CD4-positive, alpha-beta T cell treated with Interleukin-10 for 1 hour (primary cell): ENCODE data around the gene DCAF16.

ENCODE experiments used
- DNase-seq: peaks from one replicate; pipeline ENCODE4 v3.0.0-alpha.2; 2020

DCAF16 gene

DNA sequence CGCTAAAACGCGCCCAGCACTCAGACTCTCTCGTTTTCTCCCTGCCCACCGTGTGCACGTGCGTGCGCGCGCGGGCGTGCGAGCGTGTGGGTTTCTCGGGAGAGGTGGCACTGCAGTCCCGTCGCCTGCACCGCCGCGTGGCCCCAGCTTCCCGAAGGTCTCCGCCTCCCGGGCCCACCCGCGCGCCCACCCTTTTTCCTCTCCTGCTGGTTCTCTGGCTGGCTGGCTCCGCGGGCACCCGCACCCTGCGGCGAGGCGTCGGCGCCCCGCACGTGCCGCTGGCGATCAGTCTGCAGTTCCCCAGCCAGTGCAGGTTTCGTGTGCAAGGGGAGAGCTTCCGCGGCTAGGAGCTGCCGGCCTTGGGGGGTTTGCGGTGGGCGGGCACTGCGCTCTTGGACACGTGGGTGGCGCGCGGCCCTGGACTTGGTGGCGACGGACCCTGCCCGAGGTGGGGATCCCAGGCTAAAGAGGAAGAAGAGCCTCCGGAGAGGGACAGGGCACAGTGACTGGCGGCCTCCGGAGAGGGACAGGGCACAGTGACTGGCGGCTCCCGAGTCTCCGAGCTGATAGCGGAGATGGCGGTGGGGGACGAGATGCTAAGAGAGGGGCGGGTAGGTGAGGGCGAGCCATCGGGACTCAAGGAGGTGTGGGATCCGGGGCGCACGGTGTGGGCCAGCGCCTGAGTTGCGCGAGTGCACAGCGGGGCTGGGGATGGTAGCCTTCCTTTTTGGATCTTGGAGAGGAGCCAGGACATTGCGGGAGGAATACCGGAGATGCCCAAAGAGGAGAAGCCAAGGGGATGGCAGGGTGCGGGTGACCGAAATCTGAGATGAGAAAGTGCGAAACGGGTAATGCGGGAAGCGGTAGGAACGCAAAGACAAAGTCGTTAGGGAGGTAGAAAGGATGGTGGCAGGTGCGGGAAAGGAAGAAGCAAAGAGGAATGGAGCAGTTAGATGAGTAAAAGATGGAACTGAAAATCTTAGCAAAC is 29.0 kb downstream of the DCAF16 start, which contains the start of gene FAM184B:
TSS of gene FAM184B (minus strand) at position 322 of the 988 bp plus-strand sequence. CDS start 322 bp downstream, outside the sequence.
- no peak for DNase-seq

DNA sequence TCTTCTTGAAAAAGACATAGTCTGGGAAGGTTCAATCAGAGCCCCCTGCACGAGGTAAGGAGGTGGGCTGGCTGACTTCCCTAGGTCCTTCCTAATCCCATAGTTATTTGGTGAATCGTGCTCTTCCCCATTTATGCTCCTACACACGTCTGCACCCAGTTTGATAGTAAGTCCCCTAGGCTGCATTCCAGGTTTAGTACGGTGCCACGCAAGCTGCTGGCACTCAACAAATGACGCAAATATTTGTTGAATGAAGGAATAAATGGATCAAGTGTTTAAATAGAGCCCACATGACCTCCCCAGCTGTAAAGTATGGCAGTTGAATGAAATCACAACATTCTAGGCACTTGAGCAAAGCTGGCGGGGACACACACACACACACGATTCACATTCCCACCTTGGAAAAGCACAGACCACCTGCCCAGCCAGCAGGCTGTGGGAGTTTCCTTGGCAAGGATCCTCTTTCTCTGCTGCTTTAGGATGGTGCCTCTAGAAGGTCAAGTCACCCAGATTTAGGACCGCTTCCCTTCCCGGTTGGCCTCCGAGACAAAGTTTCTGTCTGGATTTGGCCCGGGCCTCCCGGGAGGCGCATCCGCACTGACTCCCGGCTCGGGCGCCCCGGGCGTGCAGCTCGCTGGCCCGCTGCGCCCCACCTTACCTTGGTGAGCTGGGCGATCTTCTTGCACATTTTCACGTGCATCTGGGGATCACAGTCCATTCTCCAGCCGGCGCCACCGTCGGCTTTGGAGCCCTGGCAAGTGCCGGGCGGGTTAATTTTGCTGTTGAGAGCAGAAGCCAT is 29.9 kb downstream of the DCAF16 start:
- DNase-seq = no peak

DNA sequence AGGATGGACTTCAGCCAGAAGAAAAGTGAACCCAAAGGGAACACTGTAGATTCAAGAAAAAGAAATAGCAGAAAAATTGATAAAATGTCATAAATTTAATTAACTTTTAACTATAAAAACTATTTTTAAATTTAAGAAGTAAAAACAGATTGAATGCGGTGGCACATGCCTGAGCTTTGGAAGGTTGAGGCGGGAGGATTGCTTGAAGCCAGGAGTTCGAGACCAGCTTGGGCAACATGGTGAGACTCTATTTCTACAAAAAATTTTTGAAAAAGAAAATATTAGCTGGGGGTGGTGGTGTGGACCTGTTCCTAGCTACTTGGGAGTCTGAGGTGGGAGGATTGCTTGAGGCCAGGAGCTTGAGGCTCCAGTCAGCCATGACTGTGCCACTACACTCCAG is 32.1 kb downstream of the DCAF16 start:
- no peak for DNase-seq

DNA sequence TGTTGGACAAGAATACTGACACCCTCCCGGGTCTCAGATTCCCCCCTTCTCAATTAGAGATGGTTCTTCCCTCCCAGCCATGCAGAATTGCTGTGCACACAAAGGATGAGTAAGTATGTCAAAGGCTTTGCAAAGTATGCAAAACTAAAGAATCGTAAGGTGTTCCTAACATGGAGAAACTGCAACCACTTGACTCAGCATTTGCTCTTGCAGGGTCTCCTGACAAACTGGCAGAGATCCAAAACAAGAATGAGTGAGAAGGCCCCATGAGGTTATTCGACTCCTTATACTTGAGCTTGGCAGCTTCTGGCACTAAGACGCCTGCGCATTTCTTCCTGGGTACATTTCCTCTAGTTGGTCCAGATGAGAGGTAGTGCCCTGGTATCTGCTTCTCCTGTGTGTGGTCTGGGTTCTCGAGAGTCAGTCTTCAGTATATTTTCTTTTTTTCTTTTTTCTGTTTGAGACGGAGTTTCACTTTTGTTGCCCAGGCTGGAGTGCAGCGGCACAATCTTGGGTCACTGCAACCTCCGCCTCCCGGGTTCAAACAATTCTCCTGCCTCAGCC is 37.3 kb downstream of the DCAF16 start:
- DNase-seq = no peak

DNA sequence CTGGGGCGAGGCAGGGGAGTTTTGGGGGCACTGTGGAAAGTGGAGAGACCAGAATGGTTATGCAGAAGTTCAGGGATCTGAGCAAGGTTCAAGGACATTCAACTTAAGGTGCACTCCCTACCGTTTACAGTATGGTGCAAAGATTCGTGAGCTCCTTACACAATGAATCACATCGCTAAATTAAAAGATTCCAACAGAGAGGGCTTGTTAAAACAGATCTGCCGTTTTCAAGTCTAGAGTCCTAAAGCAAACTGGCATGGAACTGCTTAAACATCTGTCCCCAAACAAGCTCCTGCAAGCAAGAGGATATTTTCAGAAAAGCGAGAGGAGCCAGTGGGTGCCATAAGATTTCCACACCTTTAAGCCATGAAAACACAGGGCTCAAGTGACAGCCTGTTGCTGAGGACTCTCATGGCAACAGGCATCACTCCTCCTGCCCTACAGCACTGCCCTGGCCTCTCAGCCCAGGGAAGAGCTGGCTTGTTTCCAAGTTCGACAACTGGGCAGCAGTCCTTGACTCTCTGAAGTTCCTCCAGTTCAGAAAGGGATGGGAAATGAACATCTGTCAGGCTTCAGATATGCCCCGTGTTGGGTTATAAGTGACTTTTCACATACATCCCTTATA is 39.2 kb downstream of the DCAF16 start:
- no peak for DNase-seq

DNA sequence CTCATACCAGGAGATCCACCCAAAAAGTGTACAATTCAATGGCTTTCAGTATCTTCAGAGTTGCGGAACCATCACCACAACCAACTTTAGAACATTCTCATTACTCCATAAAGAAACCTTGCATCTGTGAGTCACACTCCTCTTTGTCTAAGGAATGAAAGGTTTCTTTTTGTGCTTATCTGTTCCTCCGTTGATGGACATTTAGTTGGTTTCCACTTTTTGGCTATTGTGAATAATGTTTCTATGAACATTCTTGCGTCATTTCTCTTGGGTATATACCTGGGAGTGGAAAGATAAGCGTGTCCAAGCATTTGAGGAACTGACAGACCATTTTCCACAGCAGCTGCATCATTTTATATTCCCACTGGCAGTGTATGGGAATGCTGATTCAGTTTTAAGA is 39.7 kb downstream of the DCAF16 start:
- DNase-seq = no peak

DNA sequence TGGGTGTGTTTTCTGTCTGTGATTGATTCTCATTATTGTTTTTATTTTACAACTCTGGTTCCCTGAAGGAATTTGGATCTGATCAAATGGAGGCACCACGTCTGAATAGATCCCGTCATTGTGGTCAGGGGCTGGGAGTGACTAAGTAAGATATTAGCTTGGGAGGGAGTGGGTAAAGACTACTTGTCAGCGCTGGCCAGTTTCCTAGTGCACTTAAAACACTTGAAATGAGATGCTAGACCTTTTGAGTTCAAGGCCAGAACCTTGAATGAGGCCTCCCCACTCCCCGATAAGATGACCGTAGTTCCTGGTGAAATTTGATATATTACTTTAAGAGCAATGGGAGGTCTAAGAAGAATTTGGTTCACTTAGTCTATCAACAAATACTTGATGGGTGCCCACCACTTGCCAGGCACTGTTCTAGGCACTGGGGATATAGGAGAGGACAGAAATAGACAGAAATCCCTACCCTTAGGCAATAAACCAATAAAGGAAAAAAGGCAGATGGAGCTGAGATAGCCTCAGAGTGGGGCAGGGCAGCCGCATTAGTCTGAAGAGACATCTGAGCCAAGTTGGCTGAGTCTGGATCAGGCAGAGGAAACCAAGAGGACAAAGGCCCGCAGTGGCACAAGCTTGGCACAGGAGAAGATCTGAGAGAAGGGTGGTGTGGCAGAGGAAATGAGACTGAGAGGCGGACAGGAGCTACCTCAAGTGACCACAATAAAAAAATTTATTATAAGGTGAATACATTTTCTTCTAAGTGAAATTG is 41.0 kb downstream of the DCAF16 start:
- no peak for DNase-seq

DNA sequence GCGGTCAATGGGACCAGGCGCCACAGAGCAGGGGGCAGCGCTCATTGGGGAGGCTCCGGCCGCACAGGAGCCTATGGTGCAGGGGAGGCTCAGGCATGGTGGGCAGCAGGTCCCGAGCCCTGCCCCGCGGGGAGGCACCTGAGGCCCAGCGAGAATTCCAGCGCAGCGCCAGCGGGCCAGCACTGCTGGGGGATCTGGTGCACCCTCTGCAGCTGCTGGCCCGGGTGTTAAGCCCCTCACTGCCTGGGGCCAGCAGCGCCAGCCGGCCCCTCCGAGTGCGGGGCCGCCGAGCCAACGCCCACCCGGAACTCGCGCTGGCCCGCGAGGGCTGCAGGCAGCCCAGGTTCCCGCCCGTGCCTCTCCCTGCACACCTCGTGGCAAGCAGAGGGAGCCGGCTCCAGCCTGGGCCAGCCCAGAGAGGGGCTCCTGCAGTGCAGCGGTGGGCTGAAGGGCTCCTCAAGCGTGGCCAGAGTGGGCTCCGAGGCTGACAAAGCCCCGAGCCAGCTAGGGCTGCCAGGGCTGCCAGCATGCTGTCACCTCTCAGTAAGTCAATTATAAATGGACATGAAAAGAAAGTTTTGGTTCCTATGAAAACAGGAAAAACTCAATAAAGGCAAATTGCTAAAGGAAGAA is 43.6 kb downstream of the DCAF16 start:
- DNase-seq = no peak

DNA sequence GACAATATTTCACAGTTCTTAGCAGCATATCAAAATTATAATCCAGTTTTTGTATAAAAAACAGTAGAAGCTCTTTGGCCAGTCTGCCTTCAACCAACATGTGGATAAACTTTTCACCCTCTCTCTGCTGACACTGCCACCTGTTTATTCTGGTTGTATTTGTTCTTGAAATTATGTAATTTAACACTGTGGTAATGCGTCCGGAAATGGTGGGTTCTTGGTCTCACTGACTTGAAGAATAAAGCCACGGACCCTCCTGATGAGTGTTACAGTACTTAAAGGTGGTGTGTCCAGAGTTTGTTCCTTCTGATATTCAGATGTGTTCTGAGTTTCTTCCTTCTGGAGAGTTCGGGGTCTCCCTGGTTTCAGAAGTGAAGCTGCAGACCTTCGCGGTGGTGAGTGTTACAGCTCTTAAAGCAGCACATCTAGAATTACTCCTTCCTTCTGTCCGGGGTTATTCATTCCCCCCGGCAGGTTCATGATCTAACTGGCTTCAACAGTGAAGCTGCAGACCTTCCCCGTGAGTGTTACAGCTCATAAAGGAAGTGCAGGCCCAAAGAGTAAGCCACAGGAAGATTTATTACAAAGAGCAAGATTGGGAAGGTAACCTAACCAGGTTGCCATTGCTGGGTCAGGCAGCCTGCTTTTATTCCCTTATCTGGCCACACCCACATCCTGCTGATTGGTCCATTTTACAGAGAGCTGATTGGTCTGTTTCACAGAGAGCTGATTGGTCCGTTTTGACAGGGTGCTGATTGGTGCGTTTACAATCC is 44.9 kb downstream of the DCAF16 start:
- no peak for DNase-seq

DNA sequence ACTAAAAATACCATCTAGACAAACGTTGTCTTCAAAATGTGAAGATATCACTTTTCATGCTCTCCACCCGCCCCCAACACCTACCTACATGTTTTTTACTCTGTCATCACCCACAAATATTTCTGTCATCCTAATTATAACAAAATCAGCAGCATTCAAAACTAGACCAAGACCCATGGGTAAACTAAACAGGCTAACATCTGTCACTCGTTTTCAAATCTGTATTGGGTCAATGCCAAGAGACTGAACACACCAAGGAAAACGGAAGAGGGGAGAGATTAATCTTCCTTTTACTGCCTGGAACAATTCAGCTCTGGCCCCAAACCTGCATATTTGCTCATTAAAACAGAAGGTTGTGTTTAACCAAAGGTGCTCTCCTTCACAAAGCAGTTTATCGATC is 46.6 kb downstream of the DCAF16 start:
- DNase-seq = no peak

DNA sequence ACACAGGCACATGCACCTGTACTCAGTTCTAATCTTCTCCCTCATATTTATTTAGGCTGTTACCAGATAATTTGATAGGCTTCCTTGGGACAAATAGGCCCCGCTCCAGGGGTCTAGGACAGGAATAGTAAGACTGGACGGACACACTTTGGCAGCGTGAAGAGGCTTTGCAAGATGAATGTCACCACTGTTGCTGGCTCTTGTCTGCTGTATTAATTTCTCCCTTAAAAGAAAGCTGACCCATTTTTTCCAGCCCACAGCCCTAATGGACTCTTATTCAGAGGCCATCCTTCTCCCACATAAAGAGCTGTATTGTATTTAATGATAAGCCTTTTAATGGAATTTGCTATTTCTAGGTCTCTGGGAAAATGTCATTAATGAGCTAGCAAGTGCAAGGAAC is 47.1 kb downstream of the DCAF16 start:
- DNase-seq = no peak

DNA sequence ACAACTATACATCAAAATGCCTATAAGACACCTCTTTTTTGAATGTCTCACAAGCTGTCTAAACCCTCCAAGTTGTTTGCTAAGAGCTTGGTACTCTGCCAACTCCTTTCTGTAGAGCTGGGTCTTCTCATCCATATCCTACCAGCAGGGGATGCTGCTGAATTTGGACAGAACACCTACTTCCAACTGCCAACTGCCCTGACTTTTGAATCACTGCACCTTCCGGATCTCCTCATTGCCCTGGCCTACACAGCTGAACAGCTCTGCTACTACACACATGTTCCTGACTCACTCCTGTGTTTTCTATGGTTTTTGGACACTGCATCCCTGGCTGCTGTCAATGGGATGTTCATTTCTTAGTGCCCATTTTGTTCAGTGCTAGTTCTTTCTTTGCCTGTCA is 47.8 kb downstream of the DCAF16 start:
- DNase-seq = no peak

DNA sequence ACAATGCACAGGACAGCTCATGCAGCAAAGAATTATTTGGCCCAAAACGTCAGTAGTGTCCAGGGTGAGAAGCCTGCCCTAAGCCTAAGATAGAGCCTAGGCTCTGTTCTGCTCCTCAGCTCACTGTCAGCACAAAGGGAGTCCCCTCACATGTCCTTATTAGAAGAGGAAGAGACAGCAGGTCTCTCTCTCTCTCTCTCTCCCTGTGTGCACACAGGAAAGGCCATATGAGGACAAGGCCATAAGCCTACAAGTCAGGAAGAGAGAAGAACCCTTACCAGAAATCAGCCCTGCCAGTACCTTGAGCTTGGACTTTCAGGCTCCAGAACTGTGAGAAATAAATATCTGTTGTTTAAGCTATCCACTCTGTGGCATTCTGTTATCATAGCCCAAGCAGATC is 49.5 kb downstream of the DCAF16 start:
- DNase-seq = no peak

DNA sequence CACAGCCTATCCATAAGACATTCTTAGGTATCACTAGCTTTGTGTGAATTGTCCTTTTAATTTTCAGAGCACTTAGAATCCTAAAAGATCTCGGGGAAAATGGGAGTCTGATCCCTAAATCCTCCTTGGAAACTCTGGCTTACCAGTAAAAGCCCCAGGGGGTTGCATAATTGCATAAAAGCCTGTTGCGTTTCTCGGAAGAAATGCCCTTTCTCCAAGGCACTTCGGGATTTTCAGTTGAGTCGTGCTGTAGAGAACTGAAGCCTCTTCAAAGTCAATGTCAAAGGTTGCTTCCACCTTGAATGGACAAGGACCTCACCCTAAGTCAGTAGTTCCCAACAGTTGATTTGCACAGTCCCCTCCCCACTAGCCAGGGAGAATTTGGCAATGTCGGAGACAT is 49.9 kb downstream of the DCAF16 start:
- DNase-seq = no peak

DNA sequence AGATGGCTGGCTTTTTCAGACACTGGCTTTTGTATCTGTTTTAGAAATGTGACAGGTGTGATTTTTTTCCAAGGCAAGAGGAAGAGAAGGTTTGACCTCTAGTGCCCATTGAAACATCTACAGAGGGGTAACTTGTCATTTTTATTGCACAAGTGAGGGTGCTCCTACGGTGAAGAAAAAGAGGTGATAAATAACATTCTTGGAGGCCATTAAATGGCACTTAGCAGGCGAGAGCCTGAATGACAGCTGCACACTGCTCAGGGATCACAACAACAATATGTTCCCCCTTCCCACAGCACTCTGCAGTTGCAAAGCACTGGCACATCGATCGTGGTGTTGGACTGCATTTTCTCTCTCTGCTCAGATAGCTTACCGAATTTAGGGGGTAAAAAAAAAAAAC is 52.1 kb downstream of the DCAF16 start:
- DNase-seq = no peak

DNA sequence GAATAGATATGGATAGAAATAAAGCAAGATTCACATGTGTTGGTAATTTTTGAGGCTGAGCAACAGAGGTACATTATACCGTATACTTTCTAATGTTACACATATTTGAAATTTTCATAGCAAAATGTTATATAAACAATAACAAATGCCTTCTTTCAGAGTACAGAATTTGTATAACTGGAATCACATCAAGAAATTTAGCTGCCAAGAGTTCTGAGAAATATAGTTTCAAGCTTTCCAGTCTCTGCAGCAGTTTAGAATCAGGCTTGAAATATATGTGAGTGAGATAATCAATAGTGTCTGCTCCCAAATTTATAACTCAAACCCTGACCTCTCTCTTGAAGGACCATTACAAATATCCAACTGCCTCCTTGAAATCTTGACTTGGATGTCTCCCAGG is 52.9 kb downstream of the DCAF16 start:
- DNase-seq = no peak

DNA sequence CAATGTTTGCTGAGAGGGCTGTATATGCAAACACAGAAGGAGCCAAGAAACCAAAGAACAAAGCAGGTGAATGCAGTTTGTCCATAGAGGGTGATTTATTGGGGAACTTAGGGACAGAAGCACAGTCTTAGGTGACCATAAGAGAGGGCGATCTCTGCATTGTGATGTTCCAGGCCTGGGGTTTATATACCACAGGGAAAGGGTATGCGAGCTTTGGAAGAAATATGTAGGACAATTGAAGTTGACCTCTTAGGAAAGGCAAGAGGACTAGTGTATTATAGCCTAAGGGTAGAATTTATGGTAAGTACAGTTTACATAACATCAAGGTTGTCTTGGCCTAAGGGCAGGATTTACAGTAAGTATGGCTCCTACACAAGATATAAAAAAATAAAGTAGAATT is 56.9 kb downstream of the DCAF16 start:
- DNase-seq = no peak
